GM18951 (cell line): ENCODE measurements around the gene KCNJ9.

Experiments
- POLR2A ChIP-seq: IDR thresholded peaks from 4 replicates; pipeline ENCODE4 v1.6.1; 2011; ENCODE audit warnings: mild to moderate bottlenecking; ENCODE audit not compliant: insufficient read length, insufficient read depth; ENCODE audit errors: extremely low read depth
- in situ Hi-C: fragments of 300-500 bp; cut with MboI; formaldehyde crosslinking; loops from one replicate; pipeline ENCODE4 v1.12.0; 2022; ENCODE audit warnings: low sequenced_read_pairs, mixed read lengths, inconsistent platforms; ENCODE audit not compliant: unreplicated experiment

The KCNJ9 gene

DNA sequence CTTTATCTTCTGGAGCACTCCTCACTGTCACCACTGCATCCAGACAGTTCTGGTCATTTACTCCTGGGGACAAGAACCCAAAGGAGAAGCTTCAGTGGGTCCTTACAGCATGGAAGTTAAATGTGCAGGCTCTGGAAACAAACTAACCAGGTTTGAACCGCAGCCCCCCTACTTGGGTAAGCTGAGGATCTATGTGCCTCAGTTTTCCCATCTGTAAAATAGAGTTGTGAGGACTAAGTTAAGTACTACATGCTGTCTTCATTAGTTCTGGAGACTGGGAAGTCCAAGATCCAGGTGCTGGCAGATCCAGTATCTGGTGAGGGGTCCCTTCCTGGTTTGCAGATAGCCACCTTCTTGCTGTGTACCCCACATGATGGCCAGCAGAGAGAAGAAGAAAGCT lies 26.2 kb downstream of the KCNJ9 start:
- no peak for TF ChIP-seq POLR2A
- in situ Hi-C loops = no loop called here

DNA sequence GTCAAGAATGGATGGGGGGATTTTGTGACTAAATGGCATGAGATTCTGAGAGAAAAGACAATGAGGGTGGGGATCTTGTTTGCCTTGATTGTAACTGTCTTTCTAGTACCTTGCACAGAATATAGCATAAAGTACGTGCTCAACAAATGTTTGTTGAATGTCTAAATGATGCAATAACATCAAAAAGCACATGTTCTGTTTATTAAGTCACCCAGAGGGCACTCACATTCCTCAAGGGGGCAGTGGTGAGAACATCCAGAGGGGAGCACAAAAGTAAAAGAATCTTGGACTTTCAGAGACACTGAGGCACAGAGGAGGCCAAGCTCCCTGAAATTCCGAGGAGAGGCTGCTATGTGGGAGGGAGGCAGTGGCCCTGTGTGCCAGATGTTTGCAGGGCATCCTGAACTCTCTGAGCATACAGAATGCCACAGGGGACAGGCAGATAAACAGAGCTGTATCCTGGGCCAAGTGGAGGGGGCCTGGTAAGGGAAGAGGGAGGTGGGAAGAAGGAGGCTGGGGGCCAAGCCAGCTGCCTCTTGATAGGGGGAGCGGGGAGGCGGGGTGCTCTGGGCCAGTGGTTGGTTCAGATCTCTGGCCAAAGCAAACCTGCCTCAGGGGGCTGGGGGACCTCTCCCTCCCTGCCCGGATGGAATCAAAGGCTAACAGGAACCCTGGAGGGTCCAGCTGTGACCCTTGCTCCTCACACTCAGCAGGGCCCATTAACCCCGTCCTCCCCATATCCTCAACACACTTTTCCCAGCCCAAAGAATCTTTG lies 27.7 kb downstream of the KCNJ9 start:
- in situ Hi-C loops = no loop called here
- TF ChIP-seq POLR2A = no peak

DNA sequence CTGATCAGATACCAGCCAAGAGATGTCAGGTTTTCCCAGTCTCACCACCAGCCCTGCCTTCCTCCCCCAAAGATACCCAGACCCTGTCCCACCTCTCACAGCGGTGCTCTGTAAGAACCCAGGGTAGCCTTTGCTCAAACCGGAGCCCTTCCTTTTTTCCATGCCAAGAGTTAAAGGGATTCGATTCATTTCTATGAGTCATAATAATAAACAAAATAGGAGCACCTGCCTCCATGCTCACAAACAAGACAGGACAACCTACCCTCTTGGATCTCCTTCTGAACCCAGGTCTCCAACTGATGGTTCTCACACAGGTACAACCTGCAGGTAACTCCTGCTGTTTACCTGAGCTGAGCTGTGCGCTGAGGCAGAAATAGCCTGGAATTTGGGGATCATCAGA lies 28.3 kb downstream of the KCNJ9 start:
- in situ Hi-C loops = loop anchor here (10.0 kb wide), 1 partner anchor 135 kb away; no protein-coding TSS in a partner anchor
- TF ChIP-seq POLR2A = no peak

DNA sequence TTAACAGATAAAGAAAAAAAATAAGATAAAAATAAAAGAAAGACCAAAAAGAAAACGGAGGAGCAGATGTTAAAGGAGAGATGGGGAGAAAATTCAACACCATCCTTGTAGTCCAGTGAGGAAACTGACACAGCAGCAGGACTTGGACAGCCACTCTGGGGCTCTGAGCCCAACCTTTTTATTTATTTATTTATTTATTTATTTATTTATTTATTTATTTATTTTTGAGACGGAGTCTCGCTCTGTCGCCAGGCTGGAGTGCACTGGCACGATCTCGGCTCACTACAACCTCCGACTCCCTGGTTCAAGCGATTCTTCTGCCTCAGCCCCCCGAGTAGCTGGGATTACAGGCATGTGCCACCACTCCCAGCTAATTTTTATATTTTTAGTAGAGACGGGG lies 30.1 kb downstream of the KCNJ9 start:
- in situ Hi-C loops = loop anchor here (10.0 kb wide), 1 partner anchor 133 kb away; no protein-coding TSS in a partner anchor

DNA sequence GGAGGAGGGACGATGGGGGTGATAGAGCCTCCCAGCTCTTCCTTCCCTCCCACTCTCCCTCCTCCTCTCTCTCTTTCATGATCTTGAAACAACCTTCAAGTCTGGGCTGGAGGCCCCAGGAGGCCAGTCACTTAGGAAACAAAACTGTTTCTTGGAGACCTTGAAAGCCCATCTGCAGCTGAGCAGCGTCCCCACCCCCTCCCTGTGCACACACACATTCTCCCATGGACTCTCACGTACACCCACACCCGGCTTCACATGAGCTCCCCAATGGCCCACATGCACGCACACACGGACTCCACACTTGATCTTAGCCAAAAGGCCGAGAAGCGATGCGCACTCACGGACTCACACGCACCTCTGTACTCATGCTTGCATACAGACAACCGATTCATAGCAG lies 31.0 kb downstream of the KCNJ9 start:
- no peak for TF ChIP-seq POLR2A
- in situ Hi-C loops = loop anchor here (10.0 kb wide), 1 partner anchor 132 kb away; no protein-coding TSS in a partner anchor

DNA sequence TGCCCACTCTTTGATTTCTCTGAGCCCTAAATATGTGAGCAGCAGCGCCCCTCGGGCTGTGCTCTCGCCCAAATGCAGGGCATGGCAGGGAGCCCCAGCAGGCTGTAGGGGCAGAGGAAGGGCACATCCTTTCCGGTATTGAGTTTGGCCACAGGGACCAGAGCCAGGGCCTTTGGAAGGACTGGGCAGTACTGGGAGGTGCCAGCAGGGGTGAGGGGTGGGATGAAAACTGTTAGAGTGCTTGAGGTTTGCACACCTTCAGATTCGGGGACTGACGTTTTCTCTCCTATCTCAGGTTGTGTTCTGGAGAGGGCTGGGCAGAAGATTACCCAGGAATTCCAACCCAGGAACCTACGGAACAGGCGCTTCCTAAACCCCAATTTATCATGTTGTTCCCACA lies 32.1 kb downstream of the KCNJ9 start:
- in situ Hi-C loops = loop anchor here (10.0 kb wide), 1 partner anchor 131 kb away; no protein-coding TSS in a partner anchor
- no peak for TF ChIP-seq POLR2A

DNA sequence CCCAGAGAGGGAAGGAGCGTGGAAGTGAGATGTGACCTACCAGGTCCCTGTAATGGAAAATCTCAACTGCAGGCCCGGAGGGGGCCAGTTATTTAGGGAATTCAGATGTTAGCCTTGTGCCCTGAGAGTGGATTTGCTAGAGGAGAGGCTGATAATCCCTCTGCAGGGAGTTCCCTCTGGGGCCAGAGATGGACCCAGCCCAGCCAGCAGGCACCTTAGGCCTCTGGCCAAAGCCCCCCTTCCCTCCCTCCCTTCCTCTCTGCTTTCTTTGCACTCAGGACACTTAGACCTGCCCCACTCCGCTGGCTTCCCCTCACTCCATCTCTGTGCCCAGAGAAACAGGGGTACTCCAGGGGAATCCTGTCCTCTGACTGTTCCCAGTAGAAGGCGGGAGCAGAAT lies 32.7 kb downstream of the KCNJ9 start:
- in situ Hi-C loops = loop anchor here (10.0 kb wide), 1 partner anchor 131 kb away; no protein-coding TSS in a partner anchor
- TF ChIP-seq POLR2A = no peak

DNA sequence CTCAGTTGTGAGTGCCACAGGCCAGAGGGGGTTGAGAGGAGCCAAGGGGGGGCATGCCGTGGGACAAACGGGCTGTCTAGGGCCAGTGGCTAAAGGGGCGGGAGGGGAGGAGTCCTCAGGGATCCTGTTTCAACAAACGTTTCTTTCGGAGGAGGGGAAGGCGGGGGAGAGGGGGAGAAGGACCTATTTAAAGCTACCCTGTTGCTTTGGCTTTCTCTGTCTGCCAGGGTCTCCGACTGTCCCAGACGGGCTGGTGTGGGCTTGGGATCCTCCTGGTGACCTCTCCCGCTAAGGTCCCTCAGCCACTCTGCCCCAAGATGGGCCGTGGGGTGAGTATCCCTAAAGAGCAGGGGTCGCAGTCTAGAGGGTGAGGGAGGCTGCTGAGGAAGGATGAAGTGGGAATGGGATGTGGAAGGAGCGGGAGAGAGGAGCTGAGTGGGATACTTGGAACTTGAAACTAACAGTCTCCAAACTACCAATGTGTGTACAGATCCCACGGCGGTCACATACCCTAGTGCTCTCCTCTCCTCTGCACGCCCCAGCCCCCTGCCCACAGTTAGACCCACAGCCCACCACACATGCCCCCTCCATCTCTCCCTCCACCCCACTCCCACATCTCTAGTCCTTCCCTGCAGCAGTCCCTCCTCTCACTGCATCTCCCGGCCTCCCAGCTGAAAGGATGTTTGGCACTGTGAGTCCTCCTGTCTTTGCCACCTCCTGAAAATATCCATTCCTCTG lies 34.4 kb downstream of the KCNJ9 start, which contains the start of gene ATP1A2:
ATP1A2 (plus strand) TSS at position 215 of the 738 bp plus-strand sequence; CDS start at position 318, 103 bp downstream.
- TF ChIP-seq POLR2A = no peak
- in situ Hi-C loops = loop anchor here (10.0 kb wide), 1 partner anchor 129 kb away; no protein-coding TSS in a partner anchor

DNA sequence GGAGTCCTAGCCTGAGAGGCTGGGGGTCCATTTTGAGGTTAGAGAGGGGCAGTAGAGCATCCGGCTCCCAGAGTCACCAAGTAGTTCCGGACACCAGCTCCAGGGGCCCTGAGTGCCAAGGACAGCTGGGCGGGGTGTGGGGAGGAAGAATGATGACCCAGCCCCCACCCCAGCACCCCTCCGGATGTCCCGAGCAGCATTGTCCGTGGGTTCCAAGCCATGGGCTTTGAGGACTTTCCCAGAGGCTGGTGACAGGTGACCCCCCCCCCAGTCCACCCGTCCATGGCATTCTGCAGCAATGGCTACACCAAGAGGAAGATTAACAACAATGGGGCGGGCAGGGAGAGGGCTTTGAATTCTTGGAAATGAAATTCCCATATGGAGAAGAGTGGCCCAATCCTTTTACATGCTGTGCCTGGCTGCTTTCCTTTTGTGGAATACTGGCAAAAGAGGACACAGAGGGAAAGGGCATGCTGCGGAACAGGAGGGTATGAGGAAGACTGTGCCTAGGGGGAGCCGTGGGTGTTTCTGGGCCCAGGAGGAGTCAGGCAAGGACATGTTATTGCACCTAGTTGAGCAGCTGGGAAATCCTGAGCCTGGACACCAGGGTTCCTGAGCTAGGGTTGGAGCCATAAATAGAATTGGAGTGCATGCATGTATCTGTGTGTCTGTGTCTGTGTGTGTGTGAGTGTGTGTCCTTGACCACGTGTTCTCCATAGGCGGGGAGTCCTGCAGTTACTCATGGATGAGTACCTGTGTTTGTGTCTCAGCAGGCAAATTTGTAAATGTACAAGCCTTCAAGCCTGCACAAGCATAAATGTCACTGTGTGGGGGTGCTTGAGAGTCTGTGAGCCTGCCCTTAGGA lies 35.2 kb downstream of the KCNJ9 start:
- no peak for TF ChIP-seq POLR2A
- in situ Hi-C loops = loop anchor here (10.0 kb wide), 1 partner anchor 128 kb away; no protein-coding TSS in a partner anchor

DNA sequence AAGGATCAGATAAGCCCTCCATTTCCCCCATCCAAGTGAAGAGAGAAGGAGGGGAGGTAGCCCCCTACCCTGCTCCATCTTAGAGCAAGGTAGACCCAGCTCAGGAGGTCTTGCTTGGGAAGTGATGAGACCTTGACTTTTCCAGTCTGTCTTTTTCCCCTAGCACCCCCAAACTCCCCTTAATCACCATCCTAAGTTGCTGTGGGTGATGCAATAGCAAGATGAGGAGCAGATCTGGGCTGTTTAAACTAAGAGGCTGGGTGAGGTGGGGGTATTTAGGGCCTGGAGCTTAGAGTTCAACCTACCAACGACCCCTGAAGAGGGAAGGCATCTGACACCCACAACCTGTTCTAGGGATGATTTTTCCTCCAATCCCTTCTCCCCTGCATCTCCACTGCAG lies 36.0 kb downstream of the KCNJ9 start:
- TF ChIP-seq POLR2A = no peak
- in situ Hi-C loops = loop anchor here (10.0 kb wide), 1 partner anchor 128 kb away; no protein-coding TSS in a partner anchor

DNA sequence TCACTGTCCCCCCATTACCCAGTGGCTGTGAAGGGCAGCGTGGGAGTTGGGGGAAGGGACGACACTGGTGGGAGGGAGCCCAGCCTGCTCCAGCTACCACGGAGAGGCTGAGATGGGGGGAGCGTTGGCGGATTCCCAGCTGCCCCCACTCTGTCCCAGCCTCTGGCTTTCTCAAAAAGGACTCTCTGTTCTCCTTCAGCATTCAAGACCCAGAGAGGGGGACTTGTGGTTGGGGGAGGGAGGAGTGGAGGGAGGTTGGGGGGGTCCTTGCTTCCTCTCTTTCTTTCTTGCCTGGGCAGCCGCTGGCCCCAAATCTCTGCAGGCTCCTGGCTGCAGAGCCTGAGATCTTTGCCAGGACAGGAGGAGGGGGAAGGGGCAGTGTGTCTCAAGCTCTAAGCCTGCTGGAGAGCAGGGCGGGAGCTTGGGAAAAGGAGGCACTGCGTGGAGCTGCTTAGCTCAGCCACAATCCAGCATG lies 36.4 kb downstream of the KCNJ9 start:
- in situ Hi-C loops = loop anchor here (10.0 kb wide), 1 partner anchor 127 kb away; no protein-coding TSS in a partner anchor
- TF ChIP-seq POLR2A = no peak

DNA sequence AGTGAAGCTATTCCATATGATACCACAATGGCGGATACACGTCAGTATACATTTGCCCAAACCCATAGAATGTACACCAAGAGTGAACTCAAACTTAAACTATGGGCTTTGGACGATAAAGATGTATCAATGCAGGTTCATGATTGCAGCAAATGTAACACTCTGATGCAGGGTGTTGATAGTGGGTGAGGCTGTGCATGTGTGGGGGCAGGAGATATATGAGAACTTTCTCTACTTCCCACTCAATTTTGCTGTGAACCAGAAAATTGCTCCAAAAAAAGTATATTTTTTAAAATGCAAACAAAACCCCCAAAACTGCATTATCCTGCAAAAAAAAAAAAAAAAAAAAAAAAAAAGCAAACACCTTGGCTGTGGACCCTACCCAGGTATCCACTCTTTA lies 37.6 kb downstream of the KCNJ9 start:
- in situ Hi-C loops = loop anchor here (10.0 kb wide), 1 partner anchor 126 kb away; no protein-coding TSS in a partner anchor
- no peak for TF ChIP-seq POLR2A
